GM18868 (cell line): ENCODE data around the gene CADM4.

Source experiments
- ATAC-seq: cut with Tn5 transposase; IDR thresholded peaks from one replicate; pipeline ENCODE4 v1.9.1; 2021; ENCODE audit warnings: mild to moderate bottlenecking, moderate library complexity; ENCODE audit not compliant: unreplicated experiment

The CADM4 gene

GRCh38 chr19:43634872-43635560, 4.6 kb downstream of the CADM4 start:
- no peak for ATAC-seq

GRCh38 chr19:43634506-43634871, 5.2 kb downstream of the CADM4 start:
- ATAC-seq: no peak

- ATAC-seq: no peak
Measured at GRCh38 chr19:43634068-43634467, 5.6 kb downstream of the CADM4 start.

- no peak for ATAC-seq
Measured at GRCh38 chr19:43633520-43633919, 6.1 kb downstream of the CADM4 start.

GRCh38 chr19:43631491-43631890, 8.2 kb downstream of the CADM4 start:
- ATAC-seq: no peak

DNA sequence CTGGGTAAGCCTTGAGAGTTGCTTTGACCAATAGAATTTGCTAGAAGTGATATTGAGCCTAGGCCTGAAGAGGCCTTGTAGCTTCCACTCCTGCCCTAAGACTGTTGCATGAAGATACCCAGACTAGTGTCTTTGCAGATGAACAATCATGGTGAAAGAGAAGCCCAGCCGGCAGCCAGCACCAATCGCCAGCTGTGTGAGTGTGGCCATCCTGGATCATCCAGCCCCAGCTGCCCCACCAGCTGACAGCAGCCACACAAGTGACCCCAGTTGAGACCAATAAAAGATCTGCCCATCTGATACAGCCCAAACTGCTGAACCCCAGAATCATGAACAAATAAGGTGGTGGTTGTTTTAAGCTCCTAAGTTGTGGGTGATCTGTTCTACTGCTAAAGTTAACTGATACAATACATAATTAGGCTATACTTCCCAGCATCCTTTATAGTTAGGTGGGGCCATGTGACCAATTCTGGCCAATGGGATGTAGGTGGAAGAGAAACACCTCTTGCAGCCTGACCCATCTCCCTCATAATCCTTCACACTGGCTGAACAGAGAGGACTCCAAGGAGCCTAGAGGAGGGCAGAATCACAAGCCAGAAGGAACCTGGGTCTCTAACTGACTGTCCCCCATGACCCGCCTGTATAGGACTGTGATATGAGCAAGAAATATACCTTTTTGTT, 10.9 kb downstream of the CADM4 start:
- ATAC-seq: no peak

DNA sequence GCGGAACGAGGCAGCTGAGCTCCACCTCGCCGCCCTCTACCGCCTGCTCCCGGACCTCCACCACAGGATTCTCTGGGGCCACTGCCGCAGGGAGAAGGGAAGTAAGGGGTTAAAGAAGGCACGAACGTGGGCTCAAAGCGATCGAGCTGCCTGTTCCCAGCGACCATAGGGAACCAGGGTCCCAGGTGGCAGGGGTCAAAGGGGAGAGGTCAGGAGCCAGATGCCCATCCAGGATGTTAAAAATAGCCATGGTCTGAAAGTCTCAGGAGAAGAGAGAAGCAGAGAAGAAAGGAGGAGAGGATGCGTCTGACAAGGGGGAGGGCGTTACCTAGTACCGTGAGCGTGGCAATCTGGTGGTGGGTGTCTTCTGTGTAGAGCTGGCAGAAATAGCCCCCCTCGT, 12.8 kb downstream of the CADM4 start:
- ATAC-seq: no peak

DNA sequence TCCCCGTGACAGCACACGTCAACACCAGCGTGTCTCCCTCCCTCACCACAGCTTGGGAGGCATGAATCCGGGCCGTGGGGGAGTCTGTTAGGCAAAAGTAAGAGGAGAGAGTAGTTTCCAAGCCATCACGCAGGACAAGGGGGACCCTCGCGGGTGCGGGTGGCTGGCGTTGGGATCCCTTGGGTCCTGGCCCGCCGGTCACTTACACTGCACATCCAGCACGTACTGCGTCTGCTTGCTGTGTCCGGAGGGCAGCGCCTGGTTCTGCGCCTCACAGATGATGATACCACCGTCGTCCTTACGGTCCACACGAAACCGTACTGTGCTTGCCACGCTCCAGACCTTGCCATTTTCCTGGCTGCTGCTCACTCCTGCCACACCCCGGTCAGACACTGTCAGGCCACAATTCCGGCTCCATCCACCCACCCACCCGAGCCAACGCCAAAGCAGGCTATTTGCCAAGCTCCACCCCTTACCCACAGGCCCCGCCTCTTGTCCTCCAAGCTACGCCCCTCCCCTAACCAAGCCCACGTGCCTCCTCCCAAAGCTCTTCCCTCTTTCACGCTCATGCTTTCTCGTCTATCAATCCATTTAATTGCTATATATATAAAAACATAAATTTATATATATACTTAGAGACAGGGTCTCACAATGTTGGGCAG, 13.6 kb downstream of the CADM4 start:
- ATAC-seq: no peak

DNA sequence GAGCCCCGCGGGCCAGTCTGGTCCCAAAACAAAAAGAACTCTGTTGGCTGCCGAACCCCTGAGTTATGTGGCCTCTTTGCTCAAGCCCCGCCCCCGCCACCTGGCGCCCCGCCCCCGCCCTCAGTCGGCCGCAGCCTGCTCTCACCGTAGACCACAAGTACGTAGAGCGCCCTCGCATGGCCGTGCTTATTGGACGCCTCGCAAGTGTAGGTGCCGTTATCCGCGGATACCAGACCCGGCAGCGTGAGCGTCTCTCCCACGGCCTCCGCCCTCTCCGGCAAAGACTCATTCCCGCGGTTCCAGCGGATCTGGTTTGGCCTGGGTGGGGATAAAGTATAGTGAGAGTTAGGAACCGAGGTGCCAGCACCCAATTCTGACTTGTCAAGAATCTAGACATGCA, 14.7 kb downstream of the CADM4 start:
- ATAC-seq: no peak

- no peak for ATAC-seq
Measured at GRCh38 chr19:43623889-43624670, 15.6 kb downstream of the CADM4 start.

DNA sequence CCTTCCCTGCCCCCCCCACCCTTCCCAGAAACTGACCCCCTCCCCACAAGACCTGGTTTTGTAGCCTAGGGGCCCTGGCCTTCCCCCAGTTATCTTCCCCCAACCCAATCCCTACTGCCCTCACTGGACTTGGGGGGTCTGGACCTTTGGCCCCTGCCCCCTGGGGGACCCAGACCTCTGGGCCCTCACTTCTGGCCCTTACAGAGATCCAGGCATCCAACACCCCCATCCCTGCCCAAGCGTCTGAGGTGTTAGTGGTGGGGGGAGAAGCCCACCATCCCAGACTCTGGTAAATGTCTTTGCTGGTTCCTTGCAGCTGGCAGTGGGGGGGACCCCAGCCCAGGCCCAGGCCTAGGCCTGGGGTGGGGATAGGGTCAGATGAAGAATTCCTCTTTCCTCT, 16.7 kb downstream of the CADM4 start:
- no peak for ATAC-seq

DNA sequence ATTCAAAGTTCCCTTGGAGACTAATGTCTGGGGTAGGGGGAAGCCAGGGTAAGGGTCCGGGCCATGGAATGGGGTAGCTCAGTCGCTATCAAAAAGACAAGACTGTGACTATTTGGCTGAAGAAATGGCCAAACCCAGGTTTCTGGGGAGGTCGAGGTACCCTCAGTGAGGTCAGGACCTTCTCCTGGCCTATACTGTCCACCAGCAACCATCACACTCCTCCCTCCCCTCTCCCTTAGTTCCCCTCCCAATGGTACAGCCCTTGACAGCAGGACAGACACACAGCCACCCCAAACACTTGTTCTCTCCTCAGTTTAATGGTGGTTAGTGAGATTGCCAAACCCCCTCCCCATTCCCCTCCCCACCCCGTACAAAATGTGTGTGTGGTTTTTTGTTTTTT, 17.6 kb downstream of the CADM4 start:
- ATAC-seq: no peak

- ATAC-seq: no peak
Measured at GRCh38 chr19:43620061-43621001, 19.3 kb downstream of the CADM4 start.

DNA sequence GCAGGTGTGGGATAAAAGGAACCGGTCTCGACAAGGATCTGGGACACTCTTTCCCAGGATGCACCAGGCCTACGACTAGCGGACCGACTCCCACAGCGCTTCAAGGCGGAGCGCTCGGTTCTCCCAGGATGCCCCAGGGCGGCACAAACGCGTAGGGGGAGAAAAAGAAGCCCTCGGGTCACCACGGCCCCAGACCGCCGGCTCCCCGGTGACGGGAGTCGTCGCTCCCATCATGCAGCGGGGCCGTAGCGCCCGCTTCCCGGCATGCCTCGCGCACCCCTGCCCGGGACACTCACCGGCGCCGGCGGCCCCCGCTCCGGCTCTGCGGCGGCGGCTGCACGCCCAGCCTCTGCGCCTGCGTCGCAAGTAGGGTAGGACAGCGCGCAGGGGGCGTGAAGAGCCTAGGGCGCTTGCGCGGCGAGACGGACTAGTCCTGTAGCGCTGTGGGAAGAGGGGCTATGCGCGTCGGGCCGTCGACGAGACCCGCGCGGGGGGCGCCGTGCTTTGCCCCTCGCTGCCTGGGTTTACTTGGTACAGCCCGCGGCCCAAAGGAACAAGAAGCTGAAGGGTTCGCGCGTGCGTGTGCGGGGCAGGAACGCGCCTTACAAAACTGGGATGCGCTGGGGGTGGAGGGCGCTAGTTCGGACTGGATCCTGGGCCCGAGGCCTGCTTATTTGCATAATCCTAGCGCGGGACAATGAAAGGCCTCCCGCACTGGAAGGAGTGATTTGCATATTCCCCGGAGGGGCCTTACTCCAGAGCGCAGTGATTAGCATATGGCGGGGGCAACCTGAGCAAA, 20.2 kb downstream of the CADM4 start, which contains the start of gene ZNF428:
TSS of gene ZNF428 (minus strand) at position 368 of the 799 bp plus-strand sequence. CDS start 5,325 bp downstream, outside the sequence.
- ATAC-seq: peak; percentile 75

DNA sequence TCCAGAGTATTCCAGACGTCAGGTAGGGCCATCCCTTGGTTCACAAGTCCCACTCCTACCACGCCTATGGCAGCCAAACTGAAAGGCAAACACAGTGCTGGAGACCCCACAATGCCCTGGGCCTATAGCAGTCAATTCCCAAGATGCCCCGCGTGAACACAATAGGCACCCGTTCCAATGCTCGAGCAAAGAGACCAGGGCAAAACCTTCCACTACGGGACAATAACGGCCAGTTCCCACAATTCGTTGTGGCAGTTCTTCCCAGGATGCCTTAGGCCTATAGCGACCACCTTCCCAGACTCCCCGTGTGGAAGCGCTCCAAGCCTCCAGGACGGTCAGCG, 20.8 kb downstream of the CADM4 start:
- peak; percentile 30 for ATAC-seq

- no peak for ATAC-seq
Measured at GRCh38 chr19:43616954-43617353, 22.7 kb downstream of the CADM4 start.

DNA sequence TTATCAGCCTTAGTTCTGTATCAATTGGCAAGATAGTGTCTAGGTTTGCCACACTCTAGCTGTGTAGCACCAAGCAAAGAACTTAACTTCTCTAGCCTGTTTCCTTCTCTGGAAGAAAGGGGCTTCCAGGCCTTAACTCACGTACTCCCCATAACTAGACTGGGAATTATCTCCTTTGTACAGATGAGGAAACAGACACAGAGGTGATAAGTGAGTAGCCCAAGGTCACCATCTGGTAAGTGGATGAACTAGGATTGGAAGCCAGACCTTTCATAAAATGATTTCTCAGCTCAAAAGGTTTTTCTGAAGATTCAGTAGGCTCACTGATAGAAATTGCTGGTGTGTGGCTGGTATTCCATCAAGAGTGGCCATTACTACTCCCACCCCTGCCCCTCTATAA, 23.3 kb downstream of the CADM4 start:
- ATAC-seq: no peak

DNA sequence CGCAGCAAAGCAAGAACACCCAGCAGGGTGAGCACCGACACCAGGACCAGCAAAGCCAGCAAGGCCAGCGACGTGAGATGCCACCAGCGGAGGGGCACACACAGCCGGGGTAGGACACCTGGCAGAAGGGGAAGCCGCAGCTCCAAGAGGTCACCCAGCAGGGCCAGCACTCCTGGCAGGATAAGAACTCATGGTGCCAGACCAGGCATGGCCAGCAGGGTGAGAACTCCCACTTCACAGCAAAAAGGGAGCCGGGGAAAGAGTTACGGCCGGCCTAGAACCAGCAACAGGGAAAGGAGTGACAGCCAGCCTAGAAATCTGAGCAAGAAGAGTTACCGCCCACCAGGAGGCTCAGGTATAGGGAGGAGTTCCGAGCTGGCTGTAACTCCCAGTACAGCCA, 27.3 kb downstream of the CADM4 start:
- no peak for ATAC-seq

DNA sequence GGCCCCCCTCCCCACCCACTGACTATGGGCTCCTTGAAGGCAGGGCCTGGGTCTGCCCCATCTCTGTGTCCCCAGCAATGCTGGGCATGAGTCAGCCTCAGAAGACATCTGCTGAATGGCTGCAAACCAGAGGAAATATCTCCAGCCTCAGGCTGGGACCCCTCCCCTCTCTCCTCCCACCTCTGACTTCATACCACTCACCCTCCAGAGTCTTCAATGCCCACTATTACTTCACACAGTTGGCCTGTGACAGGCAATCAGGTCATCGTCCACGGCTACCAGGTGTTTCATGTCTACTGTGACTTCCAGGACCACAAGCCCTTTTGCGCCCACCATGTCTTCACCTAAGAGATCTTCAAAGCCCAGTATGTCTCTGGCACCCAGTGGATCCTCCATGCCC, 27.9 kb downstream of the CADM4 start, which contains the start of gene SRRM5:
TSS of gene SRRM5 (plus strand) at position 301 of the 400 bp plus-strand sequence. CDS start at position 335, 34 bp downstream.
- no peak for ATAC-seq
